ENCODE data around the gene ARID2. TPM values are rescaled to one million over a fixed set of nuclear protein-coding genes. Genes with fewer than 3 reads are reported as not detected.
A peak's percentile ranks its signal among the peaks of the same experiment; 100 is the strongest.

The ARID2 gene
- total and polyA plus RNA-seq, 2 donors (not counting 1 experiment from before 2014, with no cell fraction given): 5.0 to 49.2 TPM

- H3K27me3 Mint-ChIP-seq: no peaks in the 10 kb centered on the region
- no peaks in the 10 kb centered on the region for H3K36me3 ChIP-seq (replicated peaks in 1 of 2; ENCODE audit: control extremely low read depth in 1 of 2, control insufficient read depth in 1 of 2, extremely low read depth in 1 of 2, insufficient read depth in 2 of 2, low read length in 1 of 2)
- H3K9ac ChIP-seq (ENCODE audit: low read length): peak overlapping the region; percentile 99
- H3K27ac Mint-ChIP-seq: peak overlapping the region; percentile 98
- ChIA-PET CTCF (interaction anchor here (1.2 to 12.6 kb wide), 4 partner anchors 12 to 185 kb away, joined by 3 to 151 read pairs (median 10); no protein-coding TSS in a partner anchor), POLR2A (interaction anchor here (0.6 to 1.2 kb wide), 2 partner anchors 52 to 260 kb away, joined by 3 read pairs; partner anchors contain the start of gene SCAF11)
- under 1% methylated on average over 43 of the region's 67 CpGs for WGBS (ENCODE audit: insufficient coverage)
- H3K4me3 Mint-ChIP-seq: peak overlapping the region; percentile 100
- H3K4me1 ChIP-seq (ENCODE audit: control insufficient read depth in 2 of 2, insufficient read depth in 2 of 2, low read length in 2 of 2): peaks cover 6 to 25% of the 10 kb centered on the region in 2 donors
- peak overlapping the region; percentile 78 for H2AFZ ChIP-seq (ENCODE audit: insufficient read depth, low read depth, low read length, poor library complexity, severe bottlenecking)
- peak overlapping the region; percentile 84 to 98 (median 95) for H3K4me3 ChIP-seq (ENCODE audit: control extremely low read depth in 1 of 5, extremely low read depth in 1 of 5, insufficient read depth in 1 of 5, low read depth in 2 of 5, low read length in 4 of 5)
- H3K27me3 ChIP-seq (replicated peaks in 1 of 4; ENCODE audit: control extremely low read depth in 1 of 4, control insufficient read depth in 3 of 4, insufficient read depth in 4 of 4, low read length in 3 of 4): no peaks in the 10 kb centered on the region
- H3K4me1 Mint-ChIP-seq: peaks cover 33% of the 10 kb centered on the region
- H4K20me1 ChIP-seq (ENCODE audit: control insufficient read depth, insufficient read depth, low read length, poor library complexity, severe bottlenecking): no peaks in the 10 kb centered on the region
- H3K79me2 ChIP-seq (ENCODE audit: control insufficient read depth, insufficient read depth, low read length): peaks cover 48% of the 10 kb centered on the region
- intact Hi-C loops (cut with micrococcal nuclease): loop anchor here (2.0 to 10.0 kb wide), 2 partner anchors 14 to 1484 kb away; no protein-coding TSS in a partner anchor
- peak overlapping the region; percentile 81 for H3K4me2 ChIP-seq (replicated peaks; ENCODE audit: low read depth, low read length, poor library complexity, severe bottlenecking)
- peak; percentile 83 for DNase-seq
- H3K9me3 Mint-ChIP-seq (ENCODE audit: insufficient read depth): no peaks in the 10 kb centered on the region
- peak overlapping the region; percentile 97 to 99 for H3K27ac ChIP-seq (ENCODE audit: low read length in 2 of 2)
- no peaks in the 10 kb centered on the region for H3K9me3 ChIP-seq (ENCODE audit: control extremely low read depth in 1 of 3, control insufficient read depth in 2 of 3, insufficient read depth in 1 of 3, low read length in 2 of 3)
- TF ChIP-seq CTCF (IDR thresholded peaks at IDR 0.05) (no peak), EZH2 (IDR thresholded peaks at IDR 0.05; ENCODE audit: borderline replicate concordance, insufficient read depth, low read depth, low read length, poor library complexity, severe bottlenecking) (no peak)
- peak; percentile 0 for ATAC-seq (ENCODE audit: low read depth)
These were observed 1.1 kb downstream of the ARID2 start for GRCh38 chr12:45730348-45731189.

Data from B cell (primary cell).